ENCODE measurements around the gene FAM149A. TPM values are rescaled to one million over a fixed set of nuclear protein-coding genes. Genes with fewer than 3 reads are reported as not detected.

FAM149A gene
- total RNA-seq: 5.6 and 6.6 TPM in 2 replicates

GRCh38 chr4:186104114-186104889 lies at the start of gene FAM149A:
Gene FAM149A, plus strand, starts transcription at chr4:186104704.

GRCh38 chr4:186068581-186069348 lies 35.7 kb upstream of the FAM149A start, which contains the start of gene TLR3:
Gene TLR3, plus strand, starts transcription at chr4:186069156. Its CDS starts 7,464 bp downstream, at chr4:186076620.

GRCh38 chr4:186191200-186192065 lies 86.9 kb downstream of the FAM149A start, which contains the start of gene CYP4V2:
Gene CYP4V2, plus strand, starts transcription at chr4:186191567. Its CDS starts 257 bp downstream, at chr4:186191824.

Other genes with a start within 250 kb of the FAM149A start
- gene TLR3, start 35.5 kb upstream of the FAM149A start, total RNA-seq: 3.4 and 3.7 TPM in 2 replicates
- 7.6 and 7.7 TPM in 2 replicates for gene CYP4V2, start 86.9 kb downstream of the FAM149A start, total RNA-seq
- not detected in 2 replicates for gene KLKB1, start 122.8 kb downstream of the FAM149A start, total RNA-seq
- gene F11, start 161.5 kb downstream of the FAM149A start, total RNA-seq: not detected in 2 replicates

All from epithelial cell of alveolus of lung (primary cell).